Duodenal mucosa (tissue), 2 donors: ENCODE data around the gene B4GAT1.

Source experiments
- H3K27ac ChIP-seq: one replicate; pipeline ENCODE4 v1.7.0; 2013; ENCODE audit warnings: low read depth, low read length
- H3K27me3 ChIP-seq, 2 donors: one replicate each; pipeline ENCODE4 v1.7.0; 2013; ENCODE audit warnings: low read length in 2 of 2, control low read depth in 1 of 2; ENCODE audit not compliant: insufficient read depth in 2 of 2, control insufficient read depth in 1 of 2
- H3K36me3 ChIP-seq, 2 donors: one replicate each; pipeline ENCODE4 v1.7.0; 2013; ENCODE audit warnings: low read length in 2 of 2, control low read depth in 1 of 2; ENCODE audit not compliant: insufficient read depth in 2 of 2, control insufficient read depth in 1 of 2
- H3K4me1 ChIP-seq, 2 donors: one replicate each; pipeline ENCODE4 v1.7.0; 2013; ENCODE audit warnings: low read length in 2 of 2, control low read depth in 1 of 2; ENCODE audit not compliant: insufficient read depth in 2 of 2, control insufficient read depth in 1 of 2
- H3K4me3 ChIP-seq, 2 donors: one replicate each; pipeline ENCODE4 v1.7.0; 2013; ENCODE audit warnings: low read length in 2 of 2, low read depth in 1 of 2
- H3K9ac ChIP-seq, 2 donors: one replicate each; pipeline ENCODE4 v1.7.0; 2013; ENCODE audit warnings: low read length in 2 of 2, low read depth in 1 of 2
- H3K9me3 ChIP-seq, 2 donors: one replicate each; pipeline ENCODE4 v1.7.0; 2013; ENCODE audit warnings: low read length in 2 of 2, control low read depth in 1 of 2; ENCODE audit not compliant: control insufficient read depth in 1 of 2

B4GAT1 gene

DNA sequence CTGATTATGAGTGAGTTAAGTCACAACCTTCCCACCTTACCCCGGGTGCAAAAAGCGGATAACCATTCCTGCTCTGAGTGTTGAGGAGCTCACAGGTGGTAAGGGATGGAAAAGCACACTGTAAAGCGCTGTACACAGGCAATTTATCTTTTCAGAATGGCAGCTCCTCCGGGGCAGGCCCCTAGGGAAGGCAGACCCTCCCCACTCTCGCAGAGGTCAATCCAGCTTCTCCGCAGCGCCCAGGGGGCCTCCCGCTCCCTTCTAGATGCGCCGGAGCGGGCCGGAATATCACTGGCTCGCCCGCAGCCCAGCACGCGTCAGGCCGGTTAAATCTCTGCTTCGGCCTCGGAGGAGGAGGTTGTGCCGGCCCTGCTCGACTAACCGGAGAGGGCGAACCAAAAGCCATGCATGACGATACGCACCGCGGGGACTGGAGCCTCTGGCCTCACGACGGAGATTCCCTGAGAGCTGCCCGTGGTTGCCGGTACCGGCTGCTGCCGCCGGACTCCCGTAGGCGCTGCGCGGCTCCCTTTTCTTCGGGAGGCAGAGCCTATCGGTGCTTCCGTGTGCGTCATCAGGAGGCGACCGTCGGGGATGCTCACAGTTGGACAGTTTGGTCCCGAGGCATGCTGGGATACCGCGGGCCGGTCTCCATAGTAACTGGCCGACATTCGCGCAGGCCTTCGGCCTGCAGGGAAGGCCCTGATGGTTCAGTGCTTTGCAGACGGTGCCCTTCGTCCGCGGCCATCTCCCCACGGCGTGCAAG lies 2.7 kb downstream of the B4GAT1 start, which contains the start of gene BRMS1:
Gene BRMS1, minus strand, starts transcription at position 555 of the 766 bp plus-strand sequence. CDS start 2,870 bp downstream, outside the sequence.
- Histone ChIP-seq H3K4me1 (peaks cover 33 to 43% of the 10 kb centered on the region in 2 donors), H3K4me3 (peak within 1 kb of the TSS; percentile 97 to 98), H3K27ac (peak within 1 kb of the TSS; percentile 45), H3K9me3 (no peaks in the 10 kb centered on the region), H3K27me3 (no peaks in the 10 kb centered on the region), H3K9ac (peak within 1 kb of the TSS; percentile 99 to 100), H3K36me3 (peaks cover 18 to 27% of the 10 kb centered on the region in 2 donors)

DNA sequence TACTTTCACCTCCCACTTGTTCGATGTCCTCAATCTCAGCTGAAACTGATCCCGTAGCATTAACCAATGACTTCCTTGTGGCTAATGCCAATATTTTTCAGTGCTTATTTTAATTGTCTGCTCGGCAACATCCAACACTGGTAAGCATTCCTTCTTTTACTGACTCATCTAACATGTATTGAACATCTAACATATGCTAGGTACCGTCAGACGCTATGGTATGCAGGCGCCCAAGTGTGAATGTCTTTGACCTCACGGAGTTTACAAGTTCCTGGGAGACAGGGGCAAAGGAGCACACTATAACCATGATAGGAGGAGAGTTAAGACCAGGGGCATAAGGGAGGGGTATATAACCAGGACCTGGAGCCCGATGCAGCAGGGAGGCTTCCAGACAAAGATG lies 4.3 kb downstream of the B4GAT1 start:
- Histone ChIP-seq H3K4me3 (no peak overlapping the region), H3K27ac (no peak overlapping the region), H3K9ac (no peak overlapping the region), H3K36me3 (peaks cover 27 to 41% of the 10 kb centered on the region in 2 donors), H3K9me3 (no peaks in the 10 kb centered on the region), H3K27me3 (no peaks in the 10 kb centered on the region), H3K4me1 (peaks cover 33 to 36% of the 10 kb centered on the region in 2 donors)

DNA sequence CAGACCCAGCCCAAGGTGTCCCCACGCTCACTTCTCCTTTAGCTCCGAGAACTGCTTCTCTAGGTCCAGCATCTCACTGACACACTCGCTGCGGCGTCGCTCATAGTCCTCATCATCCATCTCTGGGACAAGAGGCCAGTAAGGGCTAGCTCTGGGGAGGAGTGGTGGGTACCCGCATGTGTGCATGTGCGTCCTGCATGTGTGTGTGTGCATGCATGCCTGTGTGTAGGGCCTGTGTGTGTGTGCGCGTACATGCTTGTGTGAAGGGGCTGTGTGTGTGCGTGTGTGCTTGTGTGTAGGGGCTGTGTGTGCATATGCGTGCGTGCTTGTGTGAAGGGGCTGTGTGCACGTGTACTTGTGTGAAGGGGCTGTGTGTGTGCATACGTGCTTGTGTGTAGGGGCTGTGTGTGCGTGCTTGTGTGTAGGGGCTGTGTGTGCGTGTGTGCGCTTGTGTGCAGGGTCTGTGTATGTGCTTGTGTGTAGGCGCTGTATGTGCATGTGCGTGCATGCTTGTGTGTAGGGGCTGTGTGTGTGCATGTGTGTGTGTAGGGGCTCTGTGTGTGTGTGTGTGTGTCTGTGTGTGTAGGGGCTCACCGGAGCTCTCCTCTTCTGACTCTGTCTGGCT lies 5.8 kb downstream of the B4GAT1 start:
- Histone ChIP-seq H3K36me3 (peaks cover 27 to 49% of the 10 kb centered on the region in 2 donors), H3K9me3 (no peaks in the 10 kb centered on the region), H3K4me3 (no peak overlapping the region), H3K9ac (no peak overlapping the region), H3K4me1 (peaks cover 33 to 36% of the 10 kb centered on the region in 2 donors), H3K27me3 (no peaks in the 10 kb centered on the region), H3K27ac (no peak overlapping the region)

DNA sequence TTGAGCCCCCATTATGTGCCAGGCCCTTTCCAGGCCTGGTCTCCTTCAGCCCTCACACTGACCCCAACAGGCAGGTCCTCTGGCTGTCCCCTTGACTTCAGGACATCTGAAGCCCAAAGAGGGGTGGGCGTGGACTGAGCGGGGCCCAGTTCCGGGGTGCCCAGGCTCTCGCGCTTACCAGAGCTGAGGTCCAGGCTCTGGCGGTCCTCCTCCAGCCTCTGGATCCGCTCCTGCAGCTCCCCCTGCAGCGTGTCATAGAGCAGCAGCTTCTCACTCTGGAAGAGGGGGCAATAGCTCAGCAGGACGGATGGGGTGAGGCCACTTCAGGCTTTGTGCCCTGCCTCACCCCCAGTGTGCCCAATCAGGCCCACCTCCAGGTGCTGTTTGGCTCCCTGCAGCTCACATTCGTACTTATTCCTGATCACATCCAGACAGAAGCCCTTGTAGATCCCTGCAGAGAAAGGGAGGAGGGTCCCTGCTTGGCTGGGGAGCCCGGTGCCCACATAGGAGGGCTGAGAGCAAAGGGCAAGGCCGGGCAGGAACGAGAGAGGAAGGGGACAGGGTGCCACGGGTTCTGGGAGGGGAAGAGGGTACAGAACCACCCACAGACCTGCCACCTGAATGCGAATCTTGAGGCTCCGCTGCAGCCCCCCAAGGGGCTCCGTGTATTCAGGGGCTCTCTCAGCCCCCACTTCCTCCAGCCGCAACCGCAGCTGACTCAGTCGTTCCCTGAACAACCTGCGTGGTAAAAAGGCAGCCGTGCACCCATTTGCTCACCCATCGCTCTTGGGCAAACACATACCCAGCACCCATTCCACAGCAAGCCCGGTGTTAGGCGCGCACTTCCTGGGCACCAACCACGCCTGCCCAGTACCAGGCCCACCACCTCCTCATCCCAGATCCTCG lies 6.6 kb downstream of the B4GAT1 start:
- Histone ChIP-seq H3K4me3 (no peak overlapping the region), H3K27ac (no peak overlapping the region), H3K4me1 (peaks cover 32 to 33% of the 10 kb centered on the region in 2 donors), H3K27me3 (no peaks in the 10 kb centered on the region), H3K36me3 (peaks cover 27 to 49% of the 10 kb centered on the region in 2 donors), H3K9ac (no peak overlapping the region), H3K9me3 (no peaks in the 10 kb centered on the region)

DNA sequence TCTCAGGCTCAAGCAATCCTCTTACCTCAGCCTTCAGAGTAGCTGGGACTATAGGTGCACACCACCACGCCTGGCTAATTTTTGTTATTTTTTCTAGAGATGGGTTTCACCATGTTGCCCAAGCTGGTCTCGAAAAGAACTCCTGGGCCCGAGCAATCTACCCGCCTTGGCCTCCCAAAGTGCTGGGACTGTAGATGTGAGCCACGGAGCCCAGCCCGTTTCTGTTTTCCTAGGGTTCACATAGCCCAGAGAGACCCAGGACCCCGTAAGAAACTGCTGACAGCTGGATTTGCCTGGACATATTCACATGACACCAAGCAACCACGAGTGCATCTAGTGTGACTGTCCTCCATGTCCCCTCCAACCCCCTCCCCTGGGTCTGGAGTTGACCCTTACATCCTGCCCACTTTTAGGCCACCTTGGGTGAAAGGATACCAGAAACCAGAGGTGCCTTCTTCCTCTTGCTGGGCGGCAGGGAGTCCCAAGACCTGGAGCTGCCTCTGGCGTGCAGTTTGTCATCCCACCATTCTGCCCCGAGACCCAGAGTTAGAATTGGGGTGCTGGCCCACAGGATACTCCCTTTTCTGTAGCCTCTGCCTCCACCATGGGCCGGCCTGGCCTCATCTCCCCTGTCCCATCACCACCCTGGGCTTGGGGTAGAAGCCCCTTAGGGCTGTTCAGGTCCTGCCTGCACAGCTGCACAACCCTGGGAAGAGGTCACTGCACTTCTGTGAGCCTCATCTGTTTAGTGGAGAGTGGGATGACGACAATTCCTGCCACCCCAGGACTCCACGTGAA lies 7.5 kb downstream of the B4GAT1 start:
- H3K9me3 ChIP-seq = no peaks in the 10 kb centered on the region
- no peak overlapping the region for H3K27ac ChIP-seq
- no peak overlapping the region for H3K4me3 ChIP-seq
- no peak overlapping the region for H3K9ac ChIP-seq
- peaks cover 27 to 49% of the 10 kb centered on the region in 2 donors for H3K36me3 ChIP-seq
- no peaks in the 10 kb centered on the region for H3K27me3 ChIP-seq
- peaks cover 32% of the 10 kb centered on the region in 2 donors for H3K4me1 ChIP-seq

DNA sequence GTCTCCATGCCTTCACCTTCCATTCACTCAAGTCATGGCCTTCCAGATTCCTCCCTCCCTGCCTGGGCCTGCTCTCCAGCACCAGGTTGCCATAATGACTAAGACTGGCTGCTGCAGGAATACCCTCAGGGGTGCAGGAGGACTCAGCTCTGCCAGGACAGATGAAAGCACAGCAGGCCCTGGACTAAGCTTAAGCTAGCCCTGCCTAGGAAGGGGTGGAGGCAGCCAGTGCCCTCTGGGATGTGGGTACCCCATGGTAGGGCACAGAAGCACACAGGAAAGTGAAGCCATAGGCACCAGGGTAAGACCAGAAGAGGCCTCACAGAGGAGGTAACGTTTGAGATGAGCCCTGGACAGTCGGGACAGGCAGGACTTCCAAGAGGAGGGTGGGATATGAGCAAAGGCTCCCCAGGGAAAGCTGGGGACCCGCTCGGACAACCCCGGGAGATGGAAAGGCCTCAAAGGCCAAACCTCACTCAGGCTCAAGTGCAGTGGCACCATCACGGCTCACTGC lies 8.2 kb downstream of the B4GAT1 start:
- H3K9me3 ChIP-seq = no peaks in the 10 kb centered on the region
- H3K4me1 ChIP-seq = peaks cover 28 to 31% of the 10 kb centered on the region in 2 donors
- peaks cover 27 to 49% of the 10 kb centered on the region in 2 donors for H3K36me3 ChIP-seq
- no peaks in the 10 kb centered on the region for H3K27me3 ChIP-seq
- no peak overlapping the region for H3K27ac ChIP-seq
- H3K4me3 ChIP-seq = no peak overlapping the region
- H3K9ac ChIP-seq = no peak overlapping the region

DNA sequence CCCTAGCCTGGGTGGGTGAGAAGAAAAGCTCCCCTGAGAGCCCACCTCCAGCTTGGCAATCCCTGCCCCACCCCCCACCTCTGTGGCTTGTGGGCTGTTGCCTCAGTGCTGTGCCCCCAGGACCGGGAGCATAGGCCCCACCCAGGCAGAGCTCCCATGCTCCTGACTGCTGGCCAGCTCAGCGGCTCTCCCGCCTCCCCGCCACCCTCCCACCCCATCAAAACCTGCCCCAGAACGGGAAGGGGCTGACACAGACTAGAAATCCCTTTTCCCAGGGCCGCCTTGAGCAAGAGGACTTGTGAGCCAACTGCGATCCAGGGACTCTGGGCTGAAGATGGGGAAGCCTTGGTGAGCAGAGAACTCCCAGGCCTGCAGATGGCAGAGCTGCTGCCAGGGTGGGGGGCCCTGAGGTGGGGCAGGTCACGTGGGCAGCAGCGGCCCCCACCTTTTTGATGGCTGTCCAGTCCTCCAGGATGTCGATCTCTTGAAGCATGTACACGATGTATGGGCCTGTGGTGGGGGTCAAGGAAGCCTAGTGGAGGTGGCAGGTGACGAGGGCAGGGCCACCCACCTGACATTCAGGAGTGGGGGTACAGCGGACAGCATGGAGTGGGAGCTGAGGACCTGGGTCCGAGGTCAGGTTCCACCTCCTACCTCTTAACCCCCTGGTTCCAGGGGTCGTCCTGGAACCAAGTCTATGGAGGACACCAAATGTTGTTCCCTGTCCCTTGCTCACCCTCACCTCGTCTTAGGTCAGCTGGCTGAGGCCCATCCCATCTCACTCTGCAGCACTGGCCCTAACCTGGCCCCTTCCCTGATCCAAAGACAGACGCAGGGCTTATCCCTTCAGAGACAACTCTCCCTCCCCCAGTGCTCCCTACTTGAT lies 8.9 kb downstream of the B4GAT1 start:
- Histone ChIP-seq H3K27me3 (no peaks in the 10 kb centered on the region), H3K4me1 (peaks cover 21 to 24% of the 10 kb centered on the region in 2 donors), H3K27ac (no peak overlapping the region), H3K9me3 (no peaks in the 10 kb centered on the region), H3K9ac (no peak overlapping the region), H3K36me3 (peaks cover 25 to 51% of the 10 kb centered on the region in 2 donors), H3K4me3 (no peak overlapping the region)

DNA sequence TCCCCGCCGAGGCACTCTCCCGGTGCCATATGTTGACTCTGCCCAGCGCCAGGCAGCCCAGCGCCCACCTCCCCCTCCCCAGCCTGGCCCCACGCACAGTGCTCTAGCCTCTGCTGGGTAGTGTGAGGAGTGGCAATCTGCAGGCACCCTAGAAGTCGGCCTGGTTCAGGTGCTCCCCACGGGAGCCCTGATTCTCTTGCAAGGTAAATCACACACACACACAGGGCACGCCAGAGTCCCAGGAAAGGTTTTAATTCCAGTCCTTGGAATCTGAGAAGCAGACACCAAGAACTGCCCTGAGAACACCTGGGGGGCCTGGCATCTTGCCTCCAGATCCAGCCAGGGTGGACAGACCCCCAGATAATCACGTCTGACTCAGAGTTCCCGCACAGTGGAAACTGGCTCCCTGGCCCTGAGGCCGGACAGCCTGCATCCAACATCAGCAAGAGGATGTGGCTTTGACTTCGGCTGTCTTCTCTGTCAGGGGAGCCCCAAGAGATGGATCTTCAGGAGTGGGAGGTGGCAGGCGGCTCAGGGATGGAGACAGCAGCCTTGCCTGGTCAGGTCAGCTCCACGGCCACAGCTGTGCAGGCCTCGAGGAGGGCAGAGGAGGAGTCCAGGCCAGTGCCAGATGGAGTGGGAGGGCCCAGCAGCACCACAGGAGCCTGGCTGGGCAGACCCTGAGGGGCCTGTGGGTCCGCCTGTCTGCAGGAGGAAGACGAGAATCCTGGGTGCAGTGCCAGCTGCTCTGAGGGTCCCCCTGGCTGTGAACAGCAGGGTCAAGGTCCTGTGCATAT lies 10.1 kb downstream of the B4GAT1 start:
- Histone ChIP-seq H3K27me3 (no peaks in the 10 kb centered on the region), H3K9ac (peak overlapping the region in 1 of 2 donors; percentile 57), H3K9me3 (no peaks in the 10 kb centered on the region), H3K27ac (peak overlapping the region; percentile 59), H3K4me1 (peaks cover 19% of the 10 kb centered on the region in 2 donors), H3K36me3 (peaks cover 21 to 62% of the 10 kb centered on the region in 2 donors), H3K4me3 (peak overlapping the region in 1 of 2 donors; percentile 82)
